ENCODE measurements around the gene EIF2A.

The EIF2A gene

GRCh38 chr3:150557725-150558124 is 11.1 kb downstream of the EIF2A start:
- TF ChIP-seq, protein P1, sequence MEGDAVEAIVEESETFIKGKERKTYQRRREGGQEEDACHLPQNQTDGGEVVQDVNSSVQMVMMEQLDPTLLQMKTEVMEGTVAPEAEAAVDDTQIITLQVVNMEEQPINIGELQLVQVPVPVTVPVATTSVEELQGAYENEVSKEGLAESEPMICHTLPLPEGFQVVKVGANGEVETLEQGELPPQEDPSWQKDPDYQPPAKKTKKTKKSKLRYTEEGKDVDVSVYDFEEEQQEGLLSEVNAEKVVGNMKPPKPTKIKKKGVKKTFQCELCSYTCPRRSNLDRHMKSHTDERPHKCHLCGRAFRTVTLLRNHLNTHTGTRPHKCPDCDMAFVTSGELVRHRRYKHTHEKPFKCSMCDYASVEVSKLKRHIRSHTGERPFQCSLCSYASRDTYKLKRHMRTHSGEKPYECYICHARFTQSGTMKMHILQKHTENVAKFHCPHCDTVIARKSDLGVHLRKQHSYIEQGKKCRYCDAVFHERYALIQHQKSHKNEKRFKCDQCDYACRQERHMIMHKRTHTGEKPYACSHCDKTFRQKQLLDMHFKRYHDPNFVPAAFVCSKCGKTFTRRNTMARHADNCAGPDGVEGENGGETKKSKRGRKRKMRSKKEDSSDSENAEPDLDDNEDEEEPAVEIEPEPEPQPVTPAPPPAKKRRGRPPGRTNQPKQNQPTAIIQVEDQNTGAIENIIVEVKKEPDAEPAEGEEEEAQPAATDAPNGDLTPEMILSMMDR (IDR thresholded peaks at IDR 0.05; ENCODE audit: unreplicated experiment in 3 of 3): no peak
- Mint-ChIP-seq H3K4me3 (no peak overlapping the region), H3K27me3 (ENCODE audit: low read depth) (no peaks in the 10 kb centered on the region), H3K4me1 (no peaks in the 10 kb centered on the region), H3K36me3 (ENCODE audit: low read depth) (peaks cover 57% of the 10 kb centered on the region), H3K9me3 (no peaks in the 10 kb centered on the region), H3K27ac (no peak overlapping the region)

DNA sequence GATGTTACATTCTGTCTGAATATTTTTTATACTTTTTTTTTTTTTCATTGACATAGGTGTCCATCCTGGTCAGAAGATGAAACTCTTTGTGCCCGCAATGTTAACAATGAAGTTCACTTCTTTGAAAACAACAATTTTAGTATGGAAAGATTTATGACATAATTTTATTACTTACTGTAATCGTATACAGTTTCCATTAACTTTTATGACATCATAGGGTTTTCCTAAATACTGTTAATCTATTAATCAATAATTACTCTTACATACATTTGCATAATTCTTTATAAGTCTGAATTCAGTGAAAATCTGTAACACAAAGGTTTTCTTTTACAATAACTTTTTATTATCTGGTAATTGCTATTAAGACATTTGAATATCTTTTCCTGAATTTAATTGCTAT is 17.7 kb downstream of the EIF2A start:
- H3K36me3 Mint-ChIP-seq (ENCODE audit: low read depth): peaks cover 53% of the 10 kb centered on the region
- no peak overlapping the region for H3K27ac Mint-ChIP-seq
- no peaks in the 10 kb centered on the region for H3K4me1 Mint-ChIP-seq
- no peak overlapping the region for H3K4me3 Mint-ChIP-seq
- H3K27me3 Mint-ChIP-seq (ENCODE audit: low read depth): no peaks in the 10 kb centered on the region
- H3K9me3 Mint-ChIP-seq: no peaks in the 10 kb centered on the region
- TF ChIP-seq, protein P1 (IDR thresholded peaks at IDR 0.05; ENCODE audit: unreplicated experiment in 3 of 3): no peak

DNA sequence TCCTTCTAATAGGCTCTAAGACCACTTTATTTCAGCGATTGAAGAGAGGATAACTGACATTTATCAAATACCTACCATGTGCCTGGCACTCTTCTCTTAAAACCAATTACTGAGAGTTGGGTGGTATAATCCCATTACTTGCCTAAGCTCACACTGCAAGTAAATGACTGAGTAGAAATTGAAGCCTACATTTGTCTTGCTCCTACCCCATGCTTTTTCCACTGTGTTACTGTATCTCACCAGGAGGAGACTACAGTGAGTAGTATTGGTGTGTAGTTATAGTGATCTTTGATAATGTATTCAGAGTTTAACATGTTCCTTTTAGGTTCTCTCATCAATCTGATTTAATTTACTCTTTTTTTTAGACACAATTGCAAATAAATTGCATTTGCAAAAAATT is 20.7 kb downstream of the EIF2A start:
- no peaks in the 10 kb centered on the region for H3K9me3 Mint-ChIP-seq
- no peak overlapping the region for H3K4me3 Mint-ChIP-seq
- no peaks in the 10 kb centered on the region for H3K27me3 Mint-ChIP-seq (ENCODE audit: low read depth)
- H3K36me3 Mint-ChIP-seq (ENCODE audit: low read depth): peaks cover 63% of the 10 kb centered on the region
- no peak overlapping the region for H3K27ac Mint-ChIP-seq
- TF ChIP-seq, protein P1 (IDR thresholded peaks at IDR 0.05; ENCODE audit: unreplicated experiment in 3 of 3): no peak
- no peaks in the 10 kb centered on the region for H3K4me1 Mint-ChIP-seq

GRCh38 chr3:150577855-150578254 is 31.3 kb downstream of the EIF2A start:
- no peaks in the 10 kb centered on the region for H3K27me3 Mint-ChIP-seq (ENCODE audit: low read depth)
- no peak overlapping the region for H3K27ac Mint-ChIP-seq
- no peaks in the 10 kb centered on the region for H3K4me1 Mint-ChIP-seq
- H3K9me3 Mint-ChIP-seq: no peaks in the 10 kb centered on the region
- TF ChIP-seq, protein P1 (IDR thresholded peaks at IDR 0.05; ENCODE audit: unreplicated experiment in 3 of 3): no peak
- H3K36me3 Mint-ChIP-seq (ENCODE audit: low read depth): peaks cover 49% of the 10 kb centered on the region
- no peak overlapping the region for H3K4me3 Mint-ChIP-seq

GRCh38 chr3:150581174-150581573 is 34.6 kb downstream of the EIF2A start:
- Mint-ChIP-seq H3K27ac (no peak overlapping the region), H3K9me3 (no peaks in the 10 kb centered on the region), H3K4me3 (no peak overlapping the region), H3K36me3 (ENCODE audit: low read depth) (peaks cover 44% of the 10 kb centered on the region), H3K27me3 (ENCODE audit: low read depth) (no peaks in the 10 kb centered on the region), H3K4me1 (no peaks in the 10 kb centered on the region)
- TF ChIP-seq, protein P1 (IDR thresholded peaks at IDR 0.05; ENCODE audit: unreplicated experiment in 3 of 3): no peak

- peaks cover 29% of the 10 kb centered on the region for H3K36me3 Mint-ChIP-seq (ENCODE audit: low read depth)
- H3K9me3 Mint-ChIP-seq: no peaks in the 10 kb centered on the region
- no peak overlapping the region for H3K4me3 Mint-ChIP-seq
- H3K27me3 Mint-ChIP-seq (ENCODE audit: low read depth): no peaks in the 10 kb centered on the region
- H3K27ac Mint-ChIP-seq: no peak overlapping the region
- no peaks in the 10 kb centered on the region for H3K4me1 Mint-ChIP-seq
- TF ChIP-seq, protein P1 (IDR thresholded peaks at IDR 0.05; ENCODE audit: unreplicated experiment in 3 of 3): no peak
These were observed 36.0 kb downstream of the EIF2A start for GRCh38 chr3:150582620-150583019.
